H9 (cell line): ENCODE results near the gene MSANTD2. TPM values are rescaled to one million over a fixed set of nuclear protein-coding genes. Genes with fewer than 3 reads are reported as not detected.

ENCODE experiments used
- DNase-seq: peaks from one replicate; pipeline ENCODE4 v3.0.0-alpha.2; 2017
- H2AFZ ChIP-seq: one replicate; pipeline ENCODE4 v1.6.1; 2013; ENCODE audit warnings: mild to moderate bottlenecking, low read length, control low read depth, moderate library complexity
- H2AK5ac ChIP-seq: 2 replicates; pipeline ENCODE4 v1.6.1; 2013; ENCODE audit warnings: low read length, control low read depth, mixed read lengths; ENCODE audit not compliant: insufficient read length
- H2BK120ac ChIP-seq: one replicate; pipeline ENCODE4 v1.6.1; 2013; ENCODE audit warnings: low read depth, mild to moderate bottlenecking, low read length, control low read depth, inconsistent platforms; ENCODE audit not compliant: poor library complexity, severe bottlenecking
- H2BK12ac ChIP-seq: 2 replicates; pipeline ENCODE4 v1.6.1; 2013; ENCODE audit warnings: low read length, control low read depth, mixed read lengths, low read depth; ENCODE audit not compliant: insufficient read length
- H2BK15ac ChIP-seq: 2 replicates; pipeline ENCODE4 v1.6.1; 2013; ENCODE audit warnings: low read depth, low read length, control low read depth
- H2BK20ac ChIP-seq: one replicate; pipeline ENCODE4 v1.6.1; 2013; ENCODE audit warnings: low read depth, mild to moderate bottlenecking, low read length, control low read depth, inconsistent platforms; ENCODE audit not compliant: poor library complexity, severe bottlenecking
- H2BK5ac ChIP-seq: 2 replicates; pipeline ENCODE4 v1.6.1; 2013; ENCODE audit warnings: low read length, control low read depth, mixed read lengths; ENCODE audit not compliant: insufficient read length
- H3K14ac ChIP-seq: 2 replicates; pipeline ENCODE4 v1.6.1; 2013; ENCODE audit warnings: low read length, control low read depth; ENCODE audit not compliant: insufficient read depth
- H3K18ac ChIP-seq: 2 replicates; pipeline ENCODE4 v1.6.1; 2013; ENCODE audit warnings: low read depth, mild to moderate bottlenecking, mixed read lengths, low read length, control low read depth; ENCODE audit not compliant: insufficient read length
- H3K23ac ChIP-seq: 2 replicates; pipeline ENCODE4 v1.6.1; 2013; ENCODE audit warnings: low read length, control low read depth, mixed read lengths, low read depth; ENCODE audit not compliant: insufficient read length
- H3K23me2 ChIP-seq: 2 replicates; pipeline ENCODE4 v1.6.1; 2013; ENCODE audit warnings: low read depth, mild to moderate bottlenecking, mixed read lengths, low read length, control low read depth; ENCODE audit not compliant: insufficient read length, poor library complexity, severe bottlenecking
- H3K27ac ChIP-seq: 2 replicates; pipeline ENCODE4 v1.5.1; 2013; ENCODE audit warnings: low read length, control low read depth, mixed read lengths, low read depth; ENCODE audit not compliant: insufficient read length
- H3K27me3 ChIP-seq: 2 replicates; pipeline ENCODE4 v1.6.1; 2013; ENCODE audit warnings: low read length, control low read depth, inconsistent platforms; ENCODE audit not compliant: insufficient read depth
- H3K4ac ChIP-seq: 2 replicates; pipeline ENCODE4 v1.6.1; 2013; ENCODE audit warnings: low read depth, mild to moderate bottlenecking, control low read depth, inconsistent platforms, low read length, moderate library complexity
- H3K4me1 ChIP-seq: 2 replicates; pipeline ENCODE4 v1.6.1; 2013; ENCODE audit warnings: low read length, control low read depth, inconsistent platforms; ENCODE audit not compliant: insufficient read depth
- H3K4me2 ChIP-seq: 2 replicates; pipeline ENCODE4 v1.6.1; 2013; ENCODE audit warnings: low read length, control low read depth, mixed read lengths; ENCODE audit not compliant: insufficient read length, insufficient read depth
- H3K56ac ChIP-seq: 2 replicates; pipeline ENCODE4 v1.6.1; 2013; ENCODE audit warnings: low read depth, mild to moderate bottlenecking, mixed read lengths, low read length, control low read depth; ENCODE audit not compliant: insufficient read length
- H3K79me1 ChIP-seq: 2 replicates; pipeline ENCODE4 v1.6.1; 2013; ENCODE audit warnings: low read depth, mild to moderate bottlenecking, moderate library complexity, low read length, control low read depth, inconsistent platforms; ENCODE audit not compliant: insufficient read depth, poor library complexity, severe bottlenecking
- H3K79me2 ChIP-seq: 2 replicates; pipeline ENCODE4 v1.6.1; 2013; ENCODE audit warnings: low read length, control low read depth, inconsistent platforms; ENCODE audit not compliant: insufficient read depth
- H3K9ac ChIP-seq: 2 replicates; pipeline ENCODE4 v1.6.1; 2013; ENCODE audit warnings: low read length, control low read depth, mixed read lengths; ENCODE audit not compliant: insufficient read length; ENCODE audit errors: extremely low read depth
- H3K9me3 ChIP-seq: one replicate; pipeline ENCODE4 v1.6.1; 2013; ENCODE audit warnings: low read depth, low read length, inconsistent platforms; ENCODE audit not compliant: control insufficient read depth
- H3T11ph ChIP-seq: one replicate; pipeline ENCODE4 v1.6.1; 2013; ENCODE audit warnings: mild to moderate bottlenecking, low read length, control low read depth, inconsistent platforms
- H4K20me1 ChIP-seq: one replicate; pipeline ENCODE4 v1.6.1; 2013; ENCODE audit not compliant: control insufficient read depth, insufficient read length, insufficient read depth
- H4K5ac ChIP-seq: 2 replicates; pipeline ENCODE4 v1.6.1; 2013; ENCODE audit warnings: low read depth, mild to moderate bottlenecking, mixed read lengths, low read length, control low read depth; ENCODE audit not compliant: insufficient read length
- H4K8ac ChIP-seq: replicated peaks from 2 replicates; pipeline ENCODE4 v1.6.1; 2013; ENCODE audit warnings: low read length, control low read depth, mixed read lengths, low read depth; ENCODE audit not compliant: insufficient read length
- H4K91ac ChIP-seq: 2 replicates; pipeline ENCODE4 v1.6.1; 2013; ENCODE audit warnings: low read depth, mild to moderate bottlenecking, moderate library complexity, mixed read lengths, low read length, control low read depth; ENCODE audit not compliant: insufficient read length
- H3K27ac Mint-ChIP-seq, 3 experiments: 2 replicates in 2 of 3; 3 replicates in 1 of 3; pipeline ENCODE4 v1.8.0; 2020 to 2021; ENCODE audit warnings: mixed read lengths in 3 of 3, mild to moderate bottlenecking in 1 of 3, moderate library complexity in 1 of 3
- H3K27me3 Mint-ChIP-seq: 2 replicates; pipeline ENCODE4 v1.8.0; 2021; ENCODE audit warnings: low read depth, mild to moderate bottlenecking, moderate library complexity, mixed read lengths
- H3K36me3 Mint-ChIP-seq, 3 experiments: 2 replicates in 2 of 3; 3 replicates in 1 of 3; pipeline ENCODE4 v1.8.0; 2020 to 2021; ENCODE audit warnings: low read depth in 3 of 3, mixed read lengths in 3 of 3; ENCODE audit not compliant: insufficient read depth in 1 of 3
- H3K4me1 Mint-ChIP-seq, 2 experiments: 2 replicates each; pipeline ENCODE4 v1.8.0; 2020; ENCODE audit warnings: mixed read lengths in 2 of 2
- H3K4me3 Mint-ChIP-seq, 2 experiments: 2 replicates in 1 of 2; 3 replicates in 1 of 2; pipeline ENCODE4 v1.8.0; 2020 to 2021; ENCODE audit warnings: mild to moderate bottlenecking in 2 of 2, mixed read lengths in 2 of 2, moderate library complexity in 1 of 2
- H3K9me3 Mint-ChIP-seq, 2 experiments: 2 replicates in 1 of 2; 3 replicates in 1 of 2; pipeline ENCODE4 v1.8.0; 2020; ENCODE audit warnings: mild to moderate bottlenecking in 2 of 2, mixed read lengths in 2 of 2, moderate library complexity in 1 of 2
- WGBS: extraction: QIAGEN DNeasy Blood & Tissue Kit; methylation state at CpG from one replicate; pipeline ENCODE4 v1.1.7; 2013; ENCODE audit warnings: missing lambda C conversion rate, low lambda C conversion rate, mixed read lengths; ENCODE audit not compliant: insufficient read length; ENCODE audit errors: extremely low coverage; 5-methylcytosine and 5-hydroxymethylcytosine counted together
- total RNA-seq: library from RNA; stranded (reverse); gene quantifications from 2 replicates; pipeline ENCODE4 v1.2.1, GENCODE V29; 2021
- TF ChIP-seq, protein P1 (sequence below): fragments of 200-600 bp; sonication (generic); conservative IDR thresholded peaks from 3 replicates; pipeline ENCODE4 v1.8.0; 2021; ENCODE audit warnings: antibody characterized with exemption, mild to moderate bottlenecking

Gene MSANTD2
- total RNA-seq, 1 experiment from 2014 or later = 18.1 TPM

DNA sequence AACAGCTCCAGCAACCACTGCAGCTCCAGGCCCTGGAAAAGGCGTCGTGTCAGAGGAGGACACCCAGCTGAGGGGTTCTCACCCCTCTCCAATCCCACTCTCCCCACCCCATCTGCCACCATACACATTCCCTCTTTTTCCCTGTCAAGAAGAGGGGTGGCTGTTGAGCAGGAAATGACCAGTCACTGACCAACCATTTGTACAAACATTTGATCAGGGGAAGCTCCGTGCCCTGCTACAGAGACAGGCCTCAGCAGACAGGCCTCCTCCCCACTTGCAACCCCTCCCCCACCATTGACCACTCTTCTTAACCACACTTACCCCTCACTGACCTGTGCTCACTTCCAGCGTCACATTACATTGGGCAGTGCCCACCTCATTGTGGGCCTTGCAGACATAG lies 45.9 kb downstream of the MSANTD2 start:
- Histone ChIP-seq H3K4me1 (peaks cover 3% of the 10 kb centered on the region; the same call in 1 of the 2 replicates), H2BK5ac (no peak overlapping the region), H4K5ac (no peak overlapping the region), H3K4me2 (no peak overlapping the region), H2AFZ (no peak overlapping the region), H2AK5ac (no peak overlapping the region), H3K14ac (no peak overlapping the region), H3K79me2 (no peaks in the 10 kb centered on the region), H2BK12ac (no peak overlapping the region), H2BK120ac (no peak overlapping the region), H3K79me1 (no peaks in the 10 kb centered on the region), H3K27me3 (peaks cover 90% of the 10 kb centered on the region), H3T11ph (no peak overlapping the region), H3K23ac (no peak overlapping the region), H2BK20ac (no peak overlapping the region), H4K8ac (no peak overlapping the region), H3K18ac (no peak overlapping the region), H3K9ac (no peak overlapping the region), H3K23me2 (peaks cover 11% of the 10 kb centered on the region), H3K4ac (no peak overlapping the region), H4K20me1 (no peaks in the 10 kb centered on the region), H2BK15ac (no peak overlapping the region), H3K9me3 (no peaks in the 10 kb centered on the region), H4K91ac (no peak overlapping the region), H3K56ac (no peak overlapping the region), H3K27ac (no peak overlapping the region)
- TF ChIP-seq, protein P1, sequence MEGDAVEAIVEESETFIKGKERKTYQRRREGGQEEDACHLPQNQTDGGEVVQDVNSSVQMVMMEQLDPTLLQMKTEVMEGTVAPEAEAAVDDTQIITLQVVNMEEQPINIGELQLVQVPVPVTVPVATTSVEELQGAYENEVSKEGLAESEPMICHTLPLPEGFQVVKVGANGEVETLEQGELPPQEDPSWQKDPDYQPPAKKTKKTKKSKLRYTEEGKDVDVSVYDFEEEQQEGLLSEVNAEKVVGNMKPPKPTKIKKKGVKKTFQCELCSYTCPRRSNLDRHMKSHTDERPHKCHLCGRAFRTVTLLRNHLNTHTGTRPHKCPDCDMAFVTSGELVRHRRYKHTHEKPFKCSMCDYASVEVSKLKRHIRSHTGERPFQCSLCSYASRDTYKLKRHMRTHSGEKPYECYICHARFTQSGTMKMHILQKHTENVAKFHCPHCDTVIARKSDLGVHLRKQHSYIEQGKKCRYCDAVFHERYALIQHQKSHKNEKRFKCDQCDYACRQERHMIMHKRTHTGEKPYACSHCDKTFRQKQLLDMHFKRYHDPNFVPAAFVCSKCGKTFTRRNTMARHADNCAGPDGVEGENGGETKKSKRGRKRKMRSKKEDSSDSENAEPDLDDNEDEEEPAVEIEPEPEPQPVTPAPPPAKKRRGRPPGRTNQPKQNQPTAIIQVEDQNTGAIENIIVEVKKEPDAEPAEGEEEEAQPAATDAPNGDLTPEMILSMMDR = no peak
- Mint-ChIP-seq H3K27ac (no peak overlapping the region), H3K9me3 (peaks cover 0 to 9% of the 10 kb centered on the region in 2 experiments; a peak in 3 of 5 replicates), H3K36me3 (no peaks in the 10 kb centered on the region; a peak in 2 of 7 replicates), H3K27me3 (peaks cover 66% of the 10 kb centered on the region), H3K4me3 (no peak overlapping the region), H3K4me1 (peaks cover 17 to 49% of the 10 kb centered on the region in 2 experiments)
- DNase-seq = no peak
- WGBS = no CpG with 5 or more reads among the region's 4 CpGs
